Neural cell (in vitro differentiated cells): Measurements from ENCODE around the gene RLN3.
"Not testable (repeated sequence)": the region's sequence is repeated elsewhere in the genome, so short reads cannot be mapped to it uniquely, and the experiment has no call there.

Source experiments
- POLR2AphosphoS5 ChIP-seq: IDR thresholded peaks from 2 replicates; pipeline ENCODE4 v1.6.1; 2012
- SMC3 ChIP-seq: fragments of 450-650 bp; conservative IDR thresholded peaks from 2 replicates; pipeline ENCODE4 v1.6.1; 2014; ENCODE audit warnings: antibody characterized with exemption, mild to moderate bottlenecking, moderate library complexity; ENCODE audit not compliant: poor library complexity
- TF ChIP-seq, protein P1 (sequence below): fragments of 450-650 bp; IDR thresholded peaks from 2 replicates; pipeline ENCODE4 v1.5.1; 2014; ENCODE audit warnings: antibody characterized with exemption, mild to moderate bottlenecking, moderate library complexity; ENCODE audit not compliant: poor library complexity, severe bottlenecking

GRCh38 chr19:14047866-14048265 is 19.9 kb downstream of the RLN3 start:
- TF ChIP-seq, protein P1, sequence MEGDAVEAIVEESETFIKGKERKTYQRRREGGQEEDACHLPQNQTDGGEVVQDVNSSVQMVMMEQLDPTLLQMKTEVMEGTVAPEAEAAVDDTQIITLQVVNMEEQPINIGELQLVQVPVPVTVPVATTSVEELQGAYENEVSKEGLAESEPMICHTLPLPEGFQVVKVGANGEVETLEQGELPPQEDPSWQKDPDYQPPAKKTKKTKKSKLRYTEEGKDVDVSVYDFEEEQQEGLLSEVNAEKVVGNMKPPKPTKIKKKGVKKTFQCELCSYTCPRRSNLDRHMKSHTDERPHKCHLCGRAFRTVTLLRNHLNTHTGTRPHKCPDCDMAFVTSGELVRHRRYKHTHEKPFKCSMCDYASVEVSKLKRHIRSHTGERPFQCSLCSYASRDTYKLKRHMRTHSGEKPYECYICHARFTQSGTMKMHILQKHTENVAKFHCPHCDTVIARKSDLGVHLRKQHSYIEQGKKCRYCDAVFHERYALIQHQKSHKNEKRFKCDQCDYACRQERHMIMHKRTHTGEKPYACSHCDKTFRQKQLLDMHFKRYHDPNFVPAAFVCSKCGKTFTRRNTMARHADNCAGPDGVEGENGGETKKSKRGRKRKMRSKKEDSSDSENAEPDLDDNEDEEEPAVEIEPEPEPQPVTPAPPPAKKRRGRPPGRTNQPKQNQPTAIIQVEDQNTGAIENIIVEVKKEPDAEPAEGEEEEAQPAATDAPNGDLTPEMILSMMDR, result not testable (repeated sequence)
- TF ChIP-seq SMC3, POLR2AphosphoS5: not testable (repeated sequence)
